Effector memory CD8-positive, alpha-beta T cell (primary cell): ENCODE data around the gene AGBL4.

ENCODE experiments used
- ATAC-seq: fragments of 150-1000 bp; cut with Tn5 transposase; replicated peaks from 2 replicates; pipeline ENCODE4 v1.10.0; 2021; ENCODE audit warnings: mild to moderate bottlenecking, moderate library complexity
- DNase-seq, 3 experiments: peaks; one replicate each; pipeline ENCODE4 v3.0.0; 2021
- H3K27ac Mint-ChIP-seq, 2 donors: one replicate each; pipeline ENCODE4 v1.8.0; 2022; ENCODE audit warnings: mild to moderate bottlenecking in 2 of 2, mixed read lengths in 2 of 2, moderate library complexity in 2 of 2
- H3K27me3 Mint-ChIP-seq, 2 donors: one replicate each; pipeline ENCODE4 v1.8.0; 2022; ENCODE audit warnings: mixed read lengths in 2 of 2
- H3K36me3 Mint-ChIP-seq: one replicate; pipeline ENCODE4 v1.8.0; 2022; ENCODE audit warnings: mild to moderate bottlenecking, moderate library complexity, mixed read lengths; ENCODE audit not compliant: insufficient read depth
- H3K4me1 Mint-ChIP-seq, 2 donors: one replicate each; pipeline ENCODE4 v1.8.0; 2022; ENCODE audit warnings: low read depth in 2 of 2, mixed read lengths in 2 of 2
- H3K4me3 Mint-ChIP-seq, 2 donors: one replicate each; pipeline ENCODE4 v1.8.0; 2022; ENCODE audit warnings: mild to moderate bottlenecking in 2 of 2, mixed read lengths in 2 of 2, moderate library complexity in 2 of 2
- H3K9me3 Mint-ChIP-seq, 2 donors: one replicate each; pipeline ENCODE4 v1.8.0; 2022; ENCODE audit warnings: mixed read lengths in 2 of 2

AGBL4 gene

DNA sequence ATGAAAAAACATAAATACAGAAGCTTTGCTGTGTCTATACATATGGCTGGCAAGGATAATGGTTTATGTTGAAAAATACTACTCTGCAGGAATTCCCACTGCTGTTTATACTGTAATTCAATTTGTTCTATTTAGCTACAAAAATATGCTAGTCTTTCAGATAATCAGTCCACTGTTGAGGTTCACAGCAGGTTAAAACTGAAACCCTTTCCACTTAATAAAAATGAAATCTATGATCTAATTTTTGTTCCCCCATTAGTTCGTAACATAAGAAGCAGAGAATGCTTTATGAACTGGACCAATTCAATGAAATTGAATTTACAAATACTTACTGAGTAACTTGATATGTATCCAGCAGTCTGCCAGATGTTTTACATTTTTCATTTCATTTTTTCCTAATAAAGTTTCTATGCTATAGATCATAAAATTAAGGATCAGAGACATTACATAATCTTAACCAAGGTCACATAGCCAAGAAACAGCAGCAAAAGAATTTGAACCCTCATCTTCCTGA is 887.0 kb downstream of the AGBL4 start:
- no peaks in the 10 kb centered on the region for H3K4me1 Mint-ChIP-seq
- DNase-seq (no peak), ATAC-seq (no peak)
- H3K27me3 Mint-ChIP-seq: no peaks in the 10 kb centered on the region
- no peak overlapping the region for H3K4me3 Mint-ChIP-seq
- H3K27ac Mint-ChIP-seq: no peak overlapping the region
- H3K36me3 Mint-ChIP-seq: no peaks in the 10 kb centered on the region
- peaks cover 0 to 13% of the 10 kb centered on the region in 2 donors for H3K9me3 Mint-ChIP-seq

DNA sequence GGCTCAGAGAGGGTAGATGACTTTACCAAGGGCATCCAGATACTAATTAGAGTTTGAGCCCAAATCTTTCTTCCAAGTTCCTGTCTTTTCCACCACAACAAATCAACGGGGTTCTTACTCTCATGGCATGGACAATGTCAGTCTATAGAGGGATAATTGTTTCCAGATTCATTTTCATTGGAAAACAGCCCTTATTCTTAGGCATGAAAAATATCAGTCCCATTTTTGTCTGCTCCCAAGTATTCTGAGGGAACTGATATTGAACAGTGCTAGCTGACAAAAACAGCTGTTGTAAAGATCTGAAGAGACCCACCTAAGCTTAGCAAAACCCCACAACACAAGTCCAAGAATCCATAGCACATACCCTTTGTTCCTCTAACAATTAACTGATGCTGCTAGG is 898.0 kb downstream of the AGBL4 start:
- no peak overlapping the region for H3K27ac Mint-ChIP-seq
- no peaks in the 10 kb centered on the region for H3K4me1 Mint-ChIP-seq
- peaks cover 0 to 4% of the 10 kb centered on the region in 2 donors for H3K9me3 Mint-ChIP-seq
- DNase-seq (no peak), ATAC-seq (no peak)
- H3K27me3 Mint-ChIP-seq: peaks cover 6 to 7% of the 10 kb centered on the region in 2 donors
- no peaks in the 10 kb centered on the region for H3K36me3 Mint-ChIP-seq
- H3K4me3 Mint-ChIP-seq: no peak overlapping the region

GRCh38 chr1:49111931-49112330 is 911.8 kb downstream of the AGBL4 start:
- no peak overlapping the region for H3K4me3 Mint-ChIP-seq
- DNase-seq (no peak), ATAC-seq (no peak)
- peaks cover 0 to 5% of the 10 kb centered on the region in 2 donors for H3K9me3 Mint-ChIP-seq
- no peaks in the 10 kb centered on the region for H3K27me3 Mint-ChIP-seq
- H3K4me1 Mint-ChIP-seq: no peaks in the 10 kb centered on the region
- no peak overlapping the region for H3K27ac Mint-ChIP-seq
- no peaks in the 10 kb centered on the region for H3K36me3 Mint-ChIP-seq

- ATAC-seq (no peak), DNase-seq (no peak)
- Mint-ChIP-seq H3K4me3 (no peak overlapping the region), H3K4me1 (peaks cover 0 to 13% of the 10 kb centered on the region in 2 donors), H3K9me3 (peaks cover 0 to 2% of the 10 kb centered on the region in 2 donors), H3K27me3 (no peaks in the 10 kb centered on the region), H3K36me3 (no peaks in the 10 kb centered on the region), H3K27ac (no peak overlapping the region)
Measured at GRCh38 chr1:49106445-49106844, 917.3 kb downstream of the AGBL4 start.

DNA sequence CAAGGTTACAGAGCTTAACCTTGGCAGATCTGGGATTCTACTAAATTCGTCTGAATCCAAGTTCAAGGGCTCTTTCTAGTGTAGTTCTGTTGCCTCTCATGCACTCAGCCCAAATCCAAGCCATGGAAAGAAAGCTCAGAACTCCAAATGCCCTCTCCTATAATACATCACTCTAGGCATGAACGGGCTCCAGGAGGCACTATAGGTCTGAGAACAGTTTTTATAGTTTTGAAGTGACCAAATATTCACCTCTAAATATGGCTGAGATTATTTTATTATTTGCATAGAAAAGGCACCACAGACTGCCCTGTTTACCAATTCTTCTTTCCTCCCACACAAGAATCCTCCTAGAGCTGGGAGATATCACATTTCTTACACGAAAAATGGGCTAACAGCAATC is 919.2 kb downstream of the AGBL4 start:
- ATAC-seq (no peak), DNase-seq (no peak)
- Mint-ChIP-seq H3K4me3 (no peak overlapping the region), H3K27me3 (no peaks in the 10 kb centered on the region), H3K36me3 (no peaks in the 10 kb centered on the region), H3K27ac (no peak overlapping the region), H3K4me1 (peaks cover 0 to 13% of the 10 kb centered on the region in 2 donors), H3K9me3 (peaks cover 0 to 2% of the 10 kb centered on the region in 2 donors)

DNA sequence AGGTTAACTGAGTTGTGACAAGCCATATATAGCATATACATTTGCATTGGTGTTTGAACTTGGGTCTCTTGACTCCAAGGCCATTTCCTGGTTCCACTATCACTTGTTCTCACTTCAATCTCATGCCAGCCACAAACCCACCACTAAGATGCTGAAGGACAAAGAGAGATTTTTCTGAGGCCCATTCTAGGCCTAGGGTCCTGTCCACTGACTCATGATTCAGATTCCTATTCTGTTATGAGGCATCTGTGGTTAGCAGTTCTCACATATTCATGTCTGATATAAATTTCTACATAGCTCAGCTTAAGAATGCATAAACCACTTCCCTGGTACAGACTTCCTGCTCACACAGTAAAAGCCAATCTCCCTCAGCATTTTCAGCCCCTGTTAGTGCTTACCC is 921.0 kb downstream of the AGBL4 start:
- H3K4me1 Mint-ChIP-seq: peaks cover 0 to 13% of the 10 kb centered on the region in 2 donors
- ATAC-seq (peak; percentile 82), DNase-seq (peak in 1 of 3 experiments; percentile 5)
- no peak overlapping the region for H3K27ac Mint-ChIP-seq
- peaks cover 0 to 2% of the 10 kb centered on the region in 2 donors for H3K9me3 Mint-ChIP-seq
- no peak overlapping the region for H3K4me3 Mint-ChIP-seq
- H3K27me3 Mint-ChIP-seq: no peaks in the 10 kb centered on the region
- H3K36me3 Mint-ChIP-seq: no peaks in the 10 kb centered on the region

DNA sequence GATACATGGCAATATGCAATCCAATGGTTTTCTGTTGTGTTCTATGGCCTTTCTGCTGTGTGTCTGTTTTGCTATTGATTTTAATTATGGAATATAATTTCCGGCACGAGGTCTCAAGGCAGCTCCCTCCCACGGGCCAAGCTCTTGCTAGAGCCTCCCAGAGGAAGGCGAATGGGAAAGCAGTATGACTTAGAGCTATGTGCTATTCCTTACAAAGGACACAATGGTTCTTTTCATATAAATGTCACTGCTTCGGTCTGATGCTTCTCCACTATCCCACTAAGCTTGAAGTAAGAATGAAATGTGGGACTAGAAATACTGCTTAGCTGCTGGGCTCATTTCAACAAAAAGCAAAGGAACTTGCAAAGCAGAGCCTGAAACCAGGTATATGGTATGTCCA is 924.9 kb downstream of the AGBL4 start:
- Mint-ChIP-seq H3K4me1 (peaks cover 0 to 13% of the 10 kb centered on the region in 2 donors), H3K27ac (no peak overlapping the region)

DNA sequence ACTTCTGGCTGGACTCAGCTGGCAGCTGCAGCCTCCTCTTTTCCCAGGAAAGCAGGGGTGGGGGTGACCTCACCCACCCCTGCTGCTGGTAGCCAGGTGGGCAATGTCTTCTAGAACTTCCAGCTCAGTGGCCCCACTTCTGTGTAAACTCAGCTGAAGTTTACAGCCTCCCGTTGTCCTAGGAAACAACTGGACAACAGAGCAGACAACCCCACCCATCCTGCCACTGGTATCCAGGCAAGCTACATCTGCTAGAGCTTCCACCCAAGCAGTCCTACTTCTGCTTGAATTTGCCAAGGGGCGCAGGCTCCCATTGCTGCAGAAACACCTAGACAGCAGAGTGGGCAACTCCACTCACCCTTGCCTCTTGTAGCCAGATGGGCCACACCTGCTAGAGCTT is 937.4 kb downstream of the AGBL4 start:
- DNase-seq: no peak
- Mint-ChIP-seq H3K9me3 (peaks cover 8 to 11% of the 10 kb centered on the region in 2 donors), H3K4me1 (peaks cover 0 to 22% of the 10 kb centered on the region in 2 donors), H3K27me3 (no peaks in the 10 kb centered on the region), H3K4me3 (no peak overlapping the region), H3K36me3 (peaks cover 2% of the 10 kb centered on the region), H3K27ac (no peak overlapping the region)
- no peak for ATAC-seq

More for the DNA sequence above, 924.9 kb downstream of the AGBL4 start:
- Mint-ChIP-seq H3K27me3 (no peaks in the 10 kb centered on the region), H3K36me3 (no peaks in the 10 kb centered on the region), H3K4me3 (no peak overlapping the region), H3K9me3 (no peaks in the 10 kb centered on the region)
- ATAC-seq: no peak
- DNase-seq: no peak

DNA sequence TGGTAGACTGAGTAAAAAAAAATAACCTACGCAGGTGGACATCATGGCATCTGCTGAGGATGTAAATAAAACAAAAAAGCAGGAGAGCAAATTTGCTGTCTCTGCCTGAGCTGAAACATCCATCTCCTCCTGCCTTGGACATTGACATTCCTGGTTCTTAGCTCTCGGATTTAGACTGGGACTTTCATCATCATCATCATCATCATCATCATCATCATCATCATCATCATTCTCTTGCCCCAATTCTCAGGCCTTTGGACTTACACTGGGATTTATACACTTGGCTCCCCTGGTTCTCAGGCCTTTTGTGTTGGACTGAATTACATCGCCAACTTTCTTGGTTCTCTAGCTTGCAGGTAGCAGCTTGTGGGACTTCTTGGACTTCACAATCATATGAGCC is 938.7 kb downstream of the AGBL4 start:
- ATAC-seq: no peak
- DNase-seq: no peak
- H3K4me1 Mint-ChIP-seq: peaks cover 0 to 22% of the 10 kb centered on the region in 2 donors
- no peak overlapping the region for H3K4me3 Mint-ChIP-seq
- no peaks in the 10 kb centered on the region for H3K27me3 Mint-ChIP-seq
- peaks cover 2% of the 10 kb centered on the region for H3K36me3 Mint-ChIP-seq
- H3K27ac Mint-ChIP-seq: no peak overlapping the region
- peaks cover 8 to 11% of the 10 kb centered on the region in 2 donors for H3K9me3 Mint-ChIP-seq

- H3K4me1 Mint-ChIP-seq: no peaks in the 10 kb centered on the region
- H3K36me3 Mint-ChIP-seq: no peaks in the 10 kb centered on the region
- H3K27me3 Mint-ChIP-seq: no peaks in the 10 kb centered on the region
- H3K27ac Mint-ChIP-seq: no peak overlapping the region
- no peak overlapping the region for H3K4me3 Mint-ChIP-seq
- ATAC-seq (no peak), DNase-seq (no peak)
- H3K9me3 Mint-ChIP-seq: no peaks in the 10 kb centered on the region
Measured at GRCh38 chr1:49060766-49061165, 963.0 kb downstream of the AGBL4 start.

GRCh38 chr1:49059087-49059486 is 964.7 kb downstream of the AGBL4 start:
- Mint-ChIP-seq H3K27me3 (no peaks in the 10 kb centered on the region), H3K9me3 (no peaks in the 10 kb centered on the region), H3K4me3 (no peak overlapping the region), H3K27ac (no peak overlapping the region), H3K36me3 (no peaks in the 10 kb centered on the region), H3K4me1 (no peaks in the 10 kb centered on the region)
- DNase-seq: no peak
- ATAC-seq: no peak

DNA sequence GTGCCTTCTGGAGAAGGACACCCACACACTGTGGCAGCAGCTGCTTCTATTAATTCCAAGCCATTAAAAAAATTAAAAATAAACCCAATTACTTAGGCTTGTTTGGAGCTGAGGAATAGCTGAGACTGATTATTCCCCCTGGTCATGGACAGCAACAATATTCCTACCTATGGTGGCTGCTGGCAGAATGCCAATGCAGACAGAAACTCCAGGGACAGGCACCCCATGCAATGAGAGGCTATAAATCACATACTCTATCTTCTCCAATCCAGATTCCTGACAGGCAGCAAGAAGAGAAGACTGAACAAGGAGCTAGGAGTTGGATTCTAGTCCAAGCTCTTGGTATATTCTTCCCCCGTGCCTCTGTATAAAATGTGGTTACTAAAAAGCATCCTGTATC is 971.7 kb downstream of the AGBL4 start:
- DNase-seq: no peak
- no peaks in the 10 kb centered on the region for H3K27me3 Mint-ChIP-seq
- no peaks in the 10 kb centered on the region for H3K9me3 Mint-ChIP-seq
- H3K4me1 Mint-ChIP-seq: no peaks in the 10 kb centered on the region
- no peak for ATAC-seq
- H3K36me3 Mint-ChIP-seq: no peaks in the 10 kb centered on the region
- no peak overlapping the region for H3K4me3 Mint-ChIP-seq
- H3K27ac Mint-ChIP-seq: no peak overlapping the region

DNA sequence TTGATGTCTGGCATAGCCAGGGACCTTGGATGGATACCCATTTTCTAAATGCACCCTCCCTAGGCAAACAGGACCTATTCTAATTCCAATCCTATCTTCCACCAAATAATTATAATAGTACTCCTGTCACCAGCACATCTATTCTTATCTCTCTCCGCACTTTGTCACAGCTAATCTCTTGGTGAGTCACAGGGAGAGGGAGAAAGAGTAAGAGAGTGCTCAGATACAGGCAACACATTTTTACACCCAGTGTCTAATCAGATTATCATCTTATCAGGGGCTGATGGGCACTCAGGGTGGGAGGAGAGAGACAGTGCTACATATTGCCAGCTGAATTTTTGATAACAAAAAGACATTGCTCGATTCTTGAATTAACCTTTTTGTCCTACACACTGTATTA is 972.1 kb downstream of the AGBL4 start:
- H3K27me3 Mint-ChIP-seq: no peaks in the 10 kb centered on the region
- H3K4me1 Mint-ChIP-seq: no peaks in the 10 kb centered on the region
- no peak for ATAC-seq

DNA sequence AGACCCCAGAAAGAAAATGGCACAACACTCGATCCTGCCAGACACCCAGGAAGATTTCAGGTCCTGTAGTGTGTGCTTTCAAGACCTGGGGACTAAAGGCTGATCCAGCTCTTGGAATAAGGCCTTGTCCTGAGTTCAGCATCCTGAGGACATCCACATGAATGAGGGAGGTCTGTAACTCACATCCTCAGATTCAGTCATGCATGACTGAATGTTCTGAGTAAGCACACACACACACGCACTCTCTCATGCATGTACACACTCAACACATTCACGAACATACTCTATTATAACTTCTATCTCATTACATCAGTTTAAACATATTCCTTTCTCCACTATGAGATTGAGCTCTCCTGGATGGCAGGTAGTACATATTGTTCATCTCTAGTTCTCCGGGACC is 973.7 kb downstream of the AGBL4 start:
- H3K27me3 Mint-ChIP-seq: no peaks in the 10 kb centered on the region
- H3K36me3 Mint-ChIP-seq: no peaks in the 10 kb centered on the region
- no peak overlapping the region for H3K4me3 Mint-ChIP-seq

More for the DNA sequence above, 972.1 kb downstream of the AGBL4 start:
- Mint-ChIP-seq H3K4me3 (no peak overlapping the region), H3K27ac (no peak overlapping the region), H3K36me3 (no peaks in the 10 kb centered on the region), H3K9me3 (no peaks in the 10 kb centered on the region)
- DNase-seq: no peak

GRCh38 chr1:49048188-49048587 is 975.6 kb downstream of the AGBL4 start:
- H3K27ac Mint-ChIP-seq: no peak overlapping the region
- no peaks in the 10 kb centered on the region for H3K36me3 Mint-ChIP-seq
- no peaks in the 10 kb centered on the region for H3K9me3 Mint-ChIP-seq
- no peaks in the 10 kb centered on the region for H3K4me1 Mint-ChIP-seq
- no peak for ATAC-seq
- H3K4me3 Mint-ChIP-seq: no peak overlapping the region
- no peak for DNase-seq
- no peaks in the 10 kb centered on the region for H3K27me3 Mint-ChIP-seq

More for the DNA sequence above, 973.7 kb downstream of the AGBL4 start:
- Mint-ChIP-seq H3K4me1 (no peaks in the 10 kb centered on the region), H3K9me3 (no peaks in the 10 kb centered on the region), H3K27ac (no peak overlapping the region)
- DNase-seq: no peak
- ATAC-seq: no peak
